GM21786 (cell line): Measurements from ENCODE around the gene NKAIN2.
"Not testable (repeated sequence)": the region's sequence is repeated elsewhere in the genome, so short reads cannot be mapped to it uniquely, and the experiment has no call there.

Experiments
- ATAC-seq: cut with Tn5 transposase; IDR thresholded peaks from one replicate; pipeline ENCODE4 v1.9.1; 2021; ENCODE audit not compliant: unreplicated experiment

The NKAIN2 gene

DNA sequence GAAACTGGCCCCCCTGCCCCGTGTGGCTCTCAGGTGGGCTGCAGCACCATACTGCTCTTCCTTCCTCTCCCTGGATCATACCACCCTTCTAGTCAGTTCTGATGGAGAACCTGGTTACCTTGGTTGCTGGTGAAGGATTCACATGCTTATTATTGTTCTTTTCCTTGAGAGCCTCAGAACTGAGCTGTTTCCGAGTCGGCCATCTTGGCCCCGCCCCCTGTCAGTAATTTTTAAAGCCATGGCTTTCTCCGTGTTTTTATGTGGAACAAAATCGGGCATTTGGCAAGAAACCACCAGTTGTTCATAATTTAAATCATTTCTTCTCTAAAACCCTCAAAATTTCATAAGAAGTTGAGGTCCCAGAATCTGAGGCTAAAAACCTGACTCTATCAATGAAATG is 493.8 kb downstream of the NKAIN2 start:
- no peak for ATAC-seq

GRCh38 chr6:124298730-124299129 is 495.1 kb downstream of the NKAIN2 start:
- ATAC-seq: no peak

GRCh38 chr6:124300907-124301306 is 497.2 kb downstream of the NKAIN2 start:
- ATAC-seq: not testable (repeated sequence)

GRCh38 chr6:124303971-124304370 is 500.3 kb downstream of the NKAIN2 start:
- no peak for ATAC-seq

- ATAC-seq: no peak
Measured at GRCh38 chr6:124310139-124310538, 506.5 kb downstream of the NKAIN2 start.

DNA sequence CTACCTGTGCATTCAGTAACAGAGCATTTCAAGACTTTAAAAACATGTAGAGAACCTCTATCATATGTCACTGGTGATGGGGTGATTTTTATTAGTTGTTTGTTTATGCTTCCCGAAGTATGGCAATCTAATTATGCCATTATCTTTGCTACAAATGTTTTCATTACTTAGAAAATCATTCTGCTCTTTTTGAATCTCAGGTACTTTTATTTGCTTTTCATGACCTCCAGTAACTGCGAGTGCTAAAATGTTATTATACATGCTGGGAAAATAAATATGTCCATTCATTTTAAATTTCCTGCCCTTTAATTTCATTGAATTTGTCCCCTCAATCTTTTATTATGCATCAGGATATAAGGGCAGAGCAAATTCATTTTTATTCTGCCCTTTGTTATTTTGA is 515.7 kb downstream of the NKAIN2 start:
- ATAC-seq: no peak

DNA sequence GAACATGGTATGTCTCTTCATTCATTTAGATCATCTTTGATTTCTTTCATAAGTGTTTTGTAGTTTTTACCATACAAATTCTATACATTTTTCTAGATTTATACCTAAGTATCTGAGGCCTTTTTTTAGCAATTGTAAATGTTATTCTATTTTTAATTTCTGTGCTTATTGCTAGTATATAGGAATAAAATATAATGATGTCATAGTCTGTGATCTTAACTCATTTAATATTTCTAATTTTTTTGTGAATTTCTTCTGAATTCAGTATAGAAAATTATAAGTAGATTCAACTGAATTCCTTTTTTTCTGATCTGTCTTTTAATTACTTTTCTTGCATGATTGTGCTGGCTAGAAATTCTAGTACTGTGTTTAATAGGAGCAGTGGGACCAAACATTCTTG is 520.6 kb downstream of the NKAIN2 start:
- no peak for ATAC-seq

DNA sequence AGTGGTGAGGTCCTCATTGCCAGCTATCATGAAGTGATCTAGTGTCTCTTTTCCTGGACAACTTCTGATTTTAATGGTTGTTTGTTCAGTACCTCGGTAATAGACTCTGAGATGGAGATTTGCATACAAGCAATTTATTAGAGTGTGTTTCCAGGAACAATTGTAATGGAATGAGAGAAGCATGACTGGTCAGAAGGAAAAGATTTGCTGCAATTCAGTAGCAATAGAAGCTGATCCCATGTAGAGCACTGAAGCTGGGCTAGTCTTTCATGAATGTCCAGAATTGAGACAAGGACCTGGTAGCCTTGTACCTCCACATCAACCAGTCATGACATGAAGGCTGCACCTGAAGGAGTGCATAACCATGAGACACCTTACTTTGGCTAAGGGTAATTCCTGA is 526.5 kb downstream of the NKAIN2 start:
- no peak for ATAC-seq

GRCh38 chr6:124334359-124334758 is 530.7 kb downstream of the NKAIN2 start:
- no peak for ATAC-seq

GRCh38 chr6:124339610-124340334 is 536.1 kb downstream of the NKAIN2 start:
- no peak for ATAC-seq

- not testable (repeated sequence) for ATAC-seq
Measured at GRCh38 chr6:124348339-124348738, 544.7 kb downstream of the NKAIN2 start.

DNA sequence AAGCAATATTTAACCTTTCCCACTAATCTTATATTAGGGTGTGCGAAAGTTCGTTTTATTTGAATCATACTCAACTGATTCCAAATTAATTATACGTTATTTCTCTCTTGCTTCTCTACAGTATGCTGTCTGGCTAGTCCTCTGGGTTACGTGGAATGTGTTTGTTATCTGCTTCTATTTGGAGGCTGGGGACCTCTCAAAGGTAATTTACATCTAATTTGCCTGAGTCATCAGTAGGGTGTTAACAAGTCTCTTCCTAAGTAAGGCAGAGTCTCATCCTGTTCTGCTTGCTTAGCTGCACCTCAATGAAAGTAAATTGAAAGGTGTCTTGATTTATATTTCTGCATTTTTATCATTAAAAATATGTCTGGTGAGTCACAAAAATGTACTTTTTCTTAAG is 551.5 kb downstream of the NKAIN2 start:
- no peak for ATAC-seq

GRCh38 chr6:124356276-124356810 is 552.7 kb downstream of the NKAIN2 start:
- no peak for ATAC-seq

DNA sequence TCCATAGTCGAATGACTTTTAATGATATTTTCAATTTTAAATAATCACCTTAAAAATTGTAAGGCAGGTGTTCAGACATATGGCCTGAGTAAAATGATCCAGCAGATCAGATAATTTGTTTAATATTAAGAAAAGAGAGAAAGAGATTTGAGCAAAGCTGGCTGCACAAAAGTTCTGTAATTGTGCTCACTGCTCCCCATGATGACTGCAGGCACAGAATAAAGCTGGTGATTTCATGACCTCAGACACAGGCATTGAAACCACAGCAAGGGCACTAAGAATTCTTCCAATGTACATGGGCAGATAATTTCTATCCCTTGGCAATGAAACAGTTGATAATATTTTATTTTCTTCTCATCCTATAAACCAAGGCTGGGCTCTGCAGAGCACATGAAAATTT is 553.1 kb downstream of the NKAIN2 start:
- no peak for ATAC-seq

GRCh38 chr6:124368131-124368530 is 564.5 kb downstream of the NKAIN2 start:
- ATAC-seq: no peak

DNA sequence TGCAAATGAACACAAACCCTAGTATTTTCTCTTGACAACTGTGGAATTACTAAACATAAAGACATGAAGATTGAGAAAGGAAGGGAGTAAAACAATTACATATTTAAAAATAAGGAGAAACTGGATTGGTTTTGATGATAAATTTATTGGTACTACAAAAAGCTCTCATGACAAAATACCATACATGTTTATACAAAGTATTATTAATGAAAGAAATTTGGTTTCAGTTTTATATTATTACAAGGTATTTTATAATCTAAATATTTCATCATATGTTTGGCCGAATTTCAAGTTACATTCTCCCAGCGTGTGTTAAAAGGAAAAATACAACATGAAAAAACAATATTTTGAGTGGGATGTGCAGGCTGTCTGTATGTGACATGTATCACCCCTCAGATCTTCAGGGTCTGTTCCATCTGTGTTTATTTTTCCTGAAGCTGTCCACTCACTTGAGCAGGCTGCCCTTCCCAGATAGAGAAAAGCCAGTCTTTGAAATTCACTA is 568.4 kb downstream of the NKAIN2 start:
- ATAC-seq: no peak

- no peak for ATAC-seq
Measured at GRCh38 chr6:124373386-124373785, 569.7 kb downstream of the NKAIN2 start.

DNA sequence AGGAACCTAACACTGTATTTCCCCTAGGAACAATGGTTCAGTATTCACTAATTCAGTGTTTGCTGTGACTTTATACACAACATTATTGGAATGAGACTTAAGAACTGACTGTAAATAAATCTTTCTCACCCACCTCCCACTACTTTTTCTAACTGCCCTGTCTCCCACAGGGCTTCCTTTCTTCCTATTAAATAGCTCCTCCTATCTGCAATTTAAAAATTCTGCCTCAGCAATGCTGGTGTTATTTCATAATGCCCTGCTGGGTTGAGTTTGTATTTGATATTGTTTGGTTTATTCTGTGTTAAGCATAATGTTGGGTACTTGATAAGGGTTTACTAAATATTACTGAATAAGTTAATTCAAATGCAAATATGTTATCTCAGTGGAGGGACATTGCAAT is 585.5 kb downstream of the NKAIN2 start:
- ATAC-seq: no peak

DNA sequence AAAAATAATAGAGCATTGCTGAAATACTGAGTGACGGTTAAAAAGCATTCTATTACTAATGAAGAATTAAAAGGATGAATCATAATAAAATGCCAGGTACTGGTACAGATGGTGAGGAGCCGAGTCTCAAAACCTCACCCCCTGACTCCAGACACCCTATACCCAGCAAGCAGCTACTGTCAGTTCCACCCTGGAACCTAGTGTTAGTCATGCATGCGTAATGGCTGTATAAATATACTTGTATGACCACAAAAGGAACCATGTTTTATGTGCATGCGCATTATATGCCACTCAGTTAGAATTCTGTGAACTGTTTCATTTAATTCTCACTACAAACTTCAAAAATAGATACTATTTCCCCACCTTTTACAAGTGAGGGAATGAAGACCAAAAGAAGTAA is 589.9 kb downstream of the NKAIN2 start:
- no peak for ATAC-seq

DNA sequence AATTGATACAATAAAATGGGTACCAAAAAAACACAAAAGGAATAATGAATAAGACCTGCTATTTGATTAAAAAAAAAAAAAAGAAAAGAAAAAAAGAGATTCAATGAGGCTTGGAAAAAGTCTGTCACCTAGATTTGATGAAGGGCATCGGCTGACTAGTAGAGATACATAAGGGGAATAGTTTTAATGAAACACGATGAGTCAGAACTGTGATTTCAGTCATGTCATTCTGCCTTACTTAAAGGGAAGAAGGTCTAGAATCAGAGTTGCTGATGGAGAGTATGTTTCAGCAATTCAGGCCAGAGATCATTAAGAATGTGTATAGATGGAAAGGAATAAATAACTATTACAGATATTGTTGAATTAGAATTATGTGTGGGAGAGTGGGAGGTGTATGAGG is 592.7 kb downstream of the NKAIN2 start:
- no peak for ATAC-seq

DNA sequence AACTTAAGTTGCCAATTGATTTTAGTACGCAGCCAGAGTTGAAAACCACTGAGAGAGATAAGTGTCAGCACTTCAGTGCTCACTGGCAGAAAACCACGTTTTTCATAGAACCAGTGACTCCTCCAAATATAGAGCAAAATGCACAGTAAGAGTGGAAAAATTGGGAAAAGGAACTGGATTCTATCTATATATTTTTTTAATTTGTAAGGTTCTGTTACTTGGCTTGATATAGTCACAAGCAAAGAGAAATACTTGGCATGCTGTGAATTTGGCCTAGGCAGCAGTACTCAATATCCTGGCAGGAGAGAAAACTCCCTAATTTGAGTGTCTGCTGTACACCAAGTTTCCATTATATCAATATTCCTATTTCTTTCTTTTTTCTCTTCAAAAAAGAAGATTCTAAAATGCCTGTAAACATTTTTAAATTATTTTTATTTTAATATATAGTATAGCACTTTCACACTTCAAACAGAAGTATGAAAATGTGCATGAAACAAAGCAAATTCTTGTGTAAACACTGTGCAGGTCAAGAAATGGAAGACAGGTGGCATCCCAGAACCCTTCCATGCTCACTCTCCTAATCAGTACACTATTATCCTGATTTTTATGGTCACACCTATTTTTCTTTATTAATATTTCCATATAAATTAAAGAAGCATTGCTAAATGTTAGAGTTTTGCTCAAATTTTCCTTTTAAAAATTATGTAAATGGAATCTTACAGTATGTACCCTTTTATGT is 596.8 kb downstream of the NKAIN2 start:
- no peak for ATAC-seq

DNA sequence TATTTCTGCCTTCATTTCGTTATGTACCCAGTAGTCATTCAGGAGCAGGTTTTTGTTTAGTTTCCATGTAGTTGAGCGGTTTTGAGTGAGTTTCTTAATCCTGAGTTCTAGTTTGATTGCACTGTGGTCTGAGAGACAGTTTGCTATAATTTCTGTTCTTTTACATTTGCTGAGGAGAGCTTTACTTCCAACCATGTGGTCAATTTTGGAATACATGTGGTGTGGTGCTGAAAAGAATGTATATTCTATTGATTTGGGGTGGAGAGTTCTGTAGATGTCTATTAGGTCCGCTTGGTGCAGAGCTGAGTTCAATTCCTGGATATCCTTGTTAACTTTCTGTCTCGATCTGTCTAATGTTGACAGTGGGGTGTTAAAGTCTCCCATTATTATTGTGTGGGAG is 606.8 kb downstream of the NKAIN2 start:
- not testable (repeated sequence) for ATAC-seq
